Panc1 (cell line): ENCODE measurements around the gene CCDC57.

Experiments
- POLR2AphosphoS5 ChIP-seq: IDR thresholded peaks from 2 replicates; pipeline ENCODE4 v1.6.1; 2012; ENCODE audit warnings: mild to moderate bottlenecking, low read depth, low read length, moderate library complexity
- TF ChIP-seq, protein P1 (sequence below): fragments of 450-650 bp; IDR thresholded peaks from 2 replicates; pipeline ENCODE4 v1.5.1; 2017; ENCODE audit warnings: mild to moderate bottlenecking

DNA sequence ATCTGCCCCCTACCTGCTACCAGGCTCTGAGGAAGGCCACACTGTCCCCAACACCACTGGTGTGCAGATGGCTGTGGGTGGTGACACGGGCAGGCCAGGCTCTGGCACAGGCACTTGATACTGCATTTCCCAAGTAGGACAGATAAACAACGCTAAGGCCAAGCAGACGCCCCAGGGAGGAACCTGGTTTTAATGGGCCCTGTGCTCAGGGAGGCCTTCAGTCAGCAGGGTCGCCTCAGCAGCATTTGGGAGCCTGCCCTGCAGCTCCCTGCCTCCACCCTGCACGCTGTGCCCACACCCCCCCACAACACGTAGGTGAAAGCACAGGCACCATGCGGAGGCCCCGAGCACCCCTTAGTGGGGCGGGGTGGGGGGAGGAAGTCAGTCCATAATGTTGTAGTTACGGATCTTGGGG lies 111.3 kb downstream of the CCDC57 start:
- TF ChIP-seq, protein P1, sequence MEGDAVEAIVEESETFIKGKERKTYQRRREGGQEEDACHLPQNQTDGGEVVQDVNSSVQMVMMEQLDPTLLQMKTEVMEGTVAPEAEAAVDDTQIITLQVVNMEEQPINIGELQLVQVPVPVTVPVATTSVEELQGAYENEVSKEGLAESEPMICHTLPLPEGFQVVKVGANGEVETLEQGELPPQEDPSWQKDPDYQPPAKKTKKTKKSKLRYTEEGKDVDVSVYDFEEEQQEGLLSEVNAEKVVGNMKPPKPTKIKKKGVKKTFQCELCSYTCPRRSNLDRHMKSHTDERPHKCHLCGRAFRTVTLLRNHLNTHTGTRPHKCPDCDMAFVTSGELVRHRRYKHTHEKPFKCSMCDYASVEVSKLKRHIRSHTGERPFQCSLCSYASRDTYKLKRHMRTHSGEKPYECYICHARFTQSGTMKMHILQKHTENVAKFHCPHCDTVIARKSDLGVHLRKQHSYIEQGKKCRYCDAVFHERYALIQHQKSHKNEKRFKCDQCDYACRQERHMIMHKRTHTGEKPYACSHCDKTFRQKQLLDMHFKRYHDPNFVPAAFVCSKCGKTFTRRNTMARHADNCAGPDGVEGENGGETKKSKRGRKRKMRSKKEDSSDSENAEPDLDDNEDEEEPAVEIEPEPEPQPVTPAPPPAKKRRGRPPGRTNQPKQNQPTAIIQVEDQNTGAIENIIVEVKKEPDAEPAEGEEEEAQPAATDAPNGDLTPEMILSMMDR, result no peak
- TF ChIP-seq POLR2AphosphoS5, result no peak
